ENCODE results near the gene GADL1.

GADL1 gene

DNA sequence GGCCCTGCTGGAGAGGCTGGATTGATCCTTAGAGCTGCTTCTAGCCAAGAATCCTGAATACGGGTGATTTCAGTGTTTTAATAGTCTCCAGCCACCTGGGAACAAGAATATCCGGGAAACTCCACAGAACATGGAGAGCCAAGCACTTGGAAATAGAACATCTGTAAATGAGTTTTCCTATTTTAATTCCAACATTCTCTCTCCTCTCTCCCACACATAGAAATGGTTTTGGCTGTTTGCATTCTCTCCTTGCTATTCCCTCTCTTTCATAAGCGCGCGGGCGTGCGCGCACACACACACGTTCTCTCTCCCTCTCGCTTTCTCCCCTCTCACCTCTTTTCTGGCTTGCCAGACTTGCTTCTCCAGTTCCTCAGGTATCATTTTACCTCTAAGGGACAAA, 50.6 kb downstream of the GADL1 start:
- H3K27me3 ChIP-seq (ENCODE audit: low read length) = no peaks in the 10 kb centered on the region
- H3K27ac ChIP-seq (ENCODE audit: low read depth, low read length) = no peak overlapping the region

DNA sequence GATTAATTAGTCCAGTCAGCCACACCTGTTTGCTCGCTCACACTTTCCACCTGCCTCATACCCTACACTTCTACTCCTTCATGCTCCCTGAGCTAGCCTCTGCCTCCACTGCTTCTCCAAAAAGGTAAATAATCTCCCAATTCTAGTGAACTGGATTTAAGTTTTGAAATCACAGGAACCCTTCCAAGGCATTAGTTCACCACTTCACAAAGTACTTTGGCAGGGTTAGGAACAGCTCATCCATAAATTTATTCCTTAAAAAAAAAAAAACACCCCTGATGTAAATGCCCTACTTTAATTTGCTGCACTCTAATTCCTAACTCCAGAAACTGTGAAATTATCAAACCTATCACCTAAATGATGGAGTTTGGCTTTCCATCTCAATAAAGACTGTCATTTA, 58.3 kb downstream of the GADL1 start:
- H3K9me3 ChIP-seq (ENCODE audit: insufficient read depth, low read length) = no peaks in the 10 kb centered on the region
- H3K9me2 ChIP-seq (replicated peaks; ENCODE audit: insufficient read depth, low read length) = no peaks in the 10 kb centered on the region
- no peaks in the 10 kb centered on the region for H4K20me1 ChIP-seq (ENCODE audit: low read depth, low read length)
- no peak overlapping the region for H3K4me3 ChIP-seq (ENCODE audit: insufficient read depth, low read length, poor library complexity, severe bottlenecking)
- H3K79me2 ChIP-seq (ENCODE audit: insufficient read depth, low read length) = no peaks in the 10 kb centered on the region
- no peak overlapping the region for H3K4me2 ChIP-seq (ENCODE audit: low read depth, low read length, poor library complexity, severe bottlenecking)
- H3F3A ChIP-seq (ENCODE audit: insufficient read depth) = no peaks in the 10 kb centered on the region
- H3K27me3 ChIP-seq (ENCODE audit: low read length) = no peaks in the 10 kb centered on the region
- no peaks in the 10 kb centered on the region for H3K36me3 ChIP-seq (ENCODE audit: low read length)
- TF ChIP-seq, protein P1, sequence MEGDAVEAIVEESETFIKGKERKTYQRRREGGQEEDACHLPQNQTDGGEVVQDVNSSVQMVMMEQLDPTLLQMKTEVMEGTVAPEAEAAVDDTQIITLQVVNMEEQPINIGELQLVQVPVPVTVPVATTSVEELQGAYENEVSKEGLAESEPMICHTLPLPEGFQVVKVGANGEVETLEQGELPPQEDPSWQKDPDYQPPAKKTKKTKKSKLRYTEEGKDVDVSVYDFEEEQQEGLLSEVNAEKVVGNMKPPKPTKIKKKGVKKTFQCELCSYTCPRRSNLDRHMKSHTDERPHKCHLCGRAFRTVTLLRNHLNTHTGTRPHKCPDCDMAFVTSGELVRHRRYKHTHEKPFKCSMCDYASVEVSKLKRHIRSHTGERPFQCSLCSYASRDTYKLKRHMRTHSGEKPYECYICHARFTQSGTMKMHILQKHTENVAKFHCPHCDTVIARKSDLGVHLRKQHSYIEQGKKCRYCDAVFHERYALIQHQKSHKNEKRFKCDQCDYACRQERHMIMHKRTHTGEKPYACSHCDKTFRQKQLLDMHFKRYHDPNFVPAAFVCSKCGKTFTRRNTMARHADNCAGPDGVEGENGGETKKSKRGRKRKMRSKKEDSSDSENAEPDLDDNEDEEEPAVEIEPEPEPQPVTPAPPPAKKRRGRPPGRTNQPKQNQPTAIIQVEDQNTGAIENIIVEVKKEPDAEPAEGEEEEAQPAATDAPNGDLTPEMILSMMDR (IDR thresholded peaks at IDR 0.05; ENCODE audit: insufficient read depth, low read length, poor library complexity, severe bottlenecking) = no peak
- no peak for TF ChIP-seq EZH2phosphoT487 (conservative IDR thresholded peaks at IDR 0.05; ENCODE audit: low read length)
- H3K9ac ChIP-seq (ENCODE audit: low read length) = no peak overlapping the region
- no peak overlapping the region for H3K27ac ChIP-seq (ENCODE audit: low read depth, low read length)
- no peak overlapping the region for H2AFZ ChIP-seq (ENCODE audit: low read depth, low read length, severe bottlenecking)

More for the DNA sequence above, 50.6 kb downstream of the GADL1 start:
- no peaks in the 10 kb centered on the region for H3F3A ChIP-seq (ENCODE audit: insufficient read depth)
- H3K4me2 ChIP-seq (ENCODE audit: low read depth, low read length, poor library complexity, severe bottlenecking) = no peak overlapping the region
- H4K20me1 ChIP-seq (ENCODE audit: low read depth, low read length) = no peaks in the 10 kb centered on the region
- H3K9me2 ChIP-seq (replicated peaks; ENCODE audit: insufficient read depth, low read length) = no peaks in the 10 kb centered on the region
- no peaks in the 10 kb centered on the region for H3K9me3 ChIP-seq (ENCODE audit: insufficient read depth, low read length)
- H3K36me3 ChIP-seq (ENCODE audit: low read length) = no peaks in the 10 kb centered on the region
- H2AFZ ChIP-seq (ENCODE audit: low read depth, low read length, severe bottlenecking) = no peak overlapping the region
- H3K9ac ChIP-seq (ENCODE audit: low read length) = no peak overlapping the region
- no peak overlapping the region for H3K4me3 ChIP-seq (ENCODE audit: insufficient read depth, low read length, poor library complexity, severe bottlenecking)
- TF ChIP-seq EZH2phosphoT487 (conservative IDR thresholded peaks at IDR 0.05; ENCODE audit: low read length) = no peak
- no peaks in the 10 kb centered on the region for H3K79me2 ChIP-seq (ENCODE audit: insufficient read depth, low read length)

DNA sequence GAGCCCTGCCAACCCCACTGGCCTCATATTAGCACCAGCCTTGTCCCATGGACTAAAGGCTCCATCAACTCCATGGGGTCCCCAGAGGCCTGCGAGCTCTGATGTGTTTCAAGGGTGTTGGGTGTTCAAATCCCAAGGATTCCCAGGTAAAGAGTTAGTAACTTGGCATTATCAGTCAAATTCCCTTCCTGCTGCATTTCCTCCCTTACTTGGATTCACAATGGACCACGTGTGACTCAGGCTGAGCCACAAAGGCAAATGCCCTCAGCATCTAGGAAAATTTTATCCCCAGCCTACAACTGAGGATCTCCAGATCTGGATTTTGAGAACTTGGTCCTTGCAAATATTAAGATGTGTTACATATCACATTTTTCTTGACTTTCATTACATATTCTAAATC, 58.8 kb downstream of the GADL1 start:
- Histone ChIP-seq H3K4me2 (ENCODE audit: low read depth, low read length, poor library complexity, severe bottlenecking) (no peak overlapping the region), H3K36me3 (ENCODE audit: low read length) (no peaks in the 10 kb centered on the region), H3F3A (ENCODE audit: insufficient read depth) (no peaks in the 10 kb centered on the region), H2AFZ (ENCODE audit: low read depth, low read length, severe bottlenecking) (no peak overlapping the region), H3K27ac (ENCODE audit: low read depth, low read length) (no peak overlapping the region), H3K79me2 (ENCODE audit: insufficient read depth, low read length) (no peaks in the 10 kb centered on the region), H3K9ac (ENCODE audit: low read length) (no peak overlapping the region), H3K27me3 (ENCODE audit: low read length) (no peaks in the 10 kb centered on the region), H4K20me1 (ENCODE audit: low read depth, low read length) (no peaks in the 10 kb centered on the region), H3K9me2 (replicated peaks; ENCODE audit: insufficient read depth, low read length) (no peaks in the 10 kb centered on the region), H3K4me3 (ENCODE audit: insufficient read depth, low read length, poor library complexity, severe bottlenecking) (no peak overlapping the region), H3K9me3 (ENCODE audit: insufficient read depth, low read length) (no peaks in the 10 kb centered on the region)
- no peak for TF ChIP-seq EZH2phosphoT487 (conservative IDR thresholded peaks at IDR 0.05; ENCODE audit: low read length)
- TF ChIP-seq, protein P1 (IDR thresholded peaks at IDR 0.05; ENCODE audit: insufficient read depth, low read length, poor library complexity, severe bottlenecking) = no peak

DNA sequence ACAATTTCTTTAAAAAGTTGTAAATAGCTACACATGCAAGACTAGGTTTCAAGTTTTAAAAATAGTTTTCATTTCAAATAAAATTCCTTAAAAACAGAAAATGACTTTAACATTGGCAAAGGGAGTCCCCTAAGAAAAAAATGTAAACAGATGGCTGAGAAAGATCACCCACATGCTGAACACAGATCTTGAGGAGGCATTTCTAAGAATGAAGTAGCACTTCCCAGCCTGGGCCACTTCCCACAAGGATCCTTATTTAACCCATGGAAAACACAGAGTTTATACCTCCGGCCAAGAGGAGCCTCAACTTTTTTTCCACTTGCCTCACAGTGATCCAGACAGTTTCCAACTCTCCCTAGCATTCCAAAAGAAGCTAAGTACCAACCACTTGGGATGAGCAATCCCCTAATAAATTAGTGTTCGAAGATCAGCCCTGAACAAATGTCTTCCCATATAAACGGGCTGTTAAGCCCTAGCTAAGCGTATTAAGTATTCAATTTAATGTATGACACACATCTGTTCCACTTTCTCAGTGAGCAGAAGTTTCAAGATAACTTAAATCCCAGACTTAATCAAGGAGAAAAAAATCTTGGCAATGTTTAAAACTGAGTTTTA, 61.4 kb downstream of the GADL1 start:
- no peaks in the 10 kb centered on the region for H4K20me1 ChIP-seq (ENCODE audit: low read depth, low read length)
- TF ChIP-seq, protein P1 (IDR thresholded peaks at IDR 0.05; ENCODE audit: insufficient read depth, low read length, poor library complexity, severe bottlenecking) = no peak
- no peak for TF ChIP-seq EZH2phosphoT487 (conservative IDR thresholded peaks at IDR 0.05; ENCODE audit: low read length)
- H3K4me3 ChIP-seq (ENCODE audit: insufficient read depth, low read length, poor library complexity, severe bottlenecking) = no peak overlapping the region
- H3K79me2 ChIP-seq (ENCODE audit: insufficient read depth, low read length) = no peaks in the 10 kb centered on the region
- H2AFZ ChIP-seq (ENCODE audit: low read depth, low read length, severe bottlenecking) = no peak overlapping the region
- H3F3A ChIP-seq (ENCODE audit: insufficient read depth) = no peaks in the 10 kb centered on the region
- no peaks in the 10 kb centered on the region for H3K9me3 ChIP-seq (ENCODE audit: insufficient read depth, low read length)
- H3K27me3 ChIP-seq (ENCODE audit: low read length) = no peaks in the 10 kb centered on the region
- no peaks in the 10 kb centered on the region for H3K36me3 ChIP-seq (ENCODE audit: low read length)
- H3K9me2 ChIP-seq (replicated peaks; ENCODE audit: insufficient read depth, low read length) = no peaks in the 10 kb centered on the region
- no peak overlapping the region for H3K27ac ChIP-seq (ENCODE audit: low read depth, low read length)
- H3K4me2 ChIP-seq (ENCODE audit: low read depth, low read length, poor library complexity, severe bottlenecking) = no peak overlapping the region
- no peak overlapping the region for H3K9ac ChIP-seq (ENCODE audit: low read length)
